SH-SY5Y (cell line): ENCODE measurements around the gene KRTAP24-1.

Experiments used
- GATA2 ChIP-seq: IDR thresholded peaks from 2 replicates; pipeline ENCODE4 v1.6.1; 2011; ENCODE audit warnings: mild to moderate bottlenecking, low read depth, low read length
- GATA3 ChIP-seq: IDR thresholded peaks from 2 replicates; pipeline ENCODE4 v1.6.1; 2011; ENCODE audit warnings: low read depth, mild to moderate bottlenecking, low read length, moderate library complexity

DNA sequence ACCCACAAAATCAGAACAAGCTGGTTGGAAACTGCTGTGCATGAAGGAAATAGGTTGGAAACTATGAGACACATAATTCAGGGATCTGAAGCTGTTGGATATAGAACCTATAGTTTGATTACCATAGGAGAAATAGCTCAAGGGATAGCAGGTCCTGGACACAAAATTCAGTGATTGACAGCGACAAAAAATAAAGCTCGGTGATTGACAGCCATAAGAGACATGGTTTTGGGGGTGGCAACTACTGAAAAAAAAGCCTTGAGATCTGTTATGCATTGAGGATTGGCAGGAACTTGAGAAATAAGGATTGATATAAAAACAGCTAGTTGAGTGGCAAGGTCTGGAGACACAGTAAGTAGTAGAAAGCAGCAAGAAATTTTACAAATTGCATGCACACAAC lies 6.5 kb upstream of the KRTAP24-1 start, which contains the start of gene KRTAP25-1:
- TF ChIP-seq GATA3 = no peak
- TF ChIP-seq GATA2 = no peak
